ENCODE measurements around the gene FGF7. TPM values are rescaled to one million over a fixed set of nuclear protein-coding genes. Genes with fewer than 3 reads are reported as not detected.

Gene FGF7
- total and polyA plus RNA-seq, 4 donors: 0.13 to 0.62 (median 0.33) TPM; not detected in 1

GRCh38 chr15:49495993-49496753, 73.1 kb downstream of the FGF7 start:
- 81% methylated on average over 3 of the region's 3 CpGs for WGBS
- no peaks in the 10 kb centered on the region for H3K4me1 ChIP-seq (ENCODE audit: control insufficient read depth in 4 of 4, insufficient read depth in 4 of 4, low read length in 3 of 4)
- TF ChIP-seq HNF4A (conservative IDR thresholded peaks at IDR 0.05) (no peak), JUND (IDR thresholded peaks at IDR 0.05) (no peak), FOXA2 (IDR thresholded peaks at IDR 0.05) (no peak)
- H3K36me3 ChIP-seq (ENCODE audit: control insufficient read depth in 4 of 4, insufficient read depth in 3 of 4, low read depth in 1 of 4, low read length in 3 of 4): no peaks in the 10 kb centered on the region
- no peak overlapping the region for H3K27ac ChIP-seq (ENCODE audit: low read depth in 1 of 2, low read length in 2 of 2)
- H3K9me3 ChIP-seq (ENCODE audit: control insufficient read depth in 4 of 4, low read length in 3 of 4): no peaks in the 10 kb centered on the region
- H3K4me3 ChIP-seq (ENCODE audit: low read depth in 1 of 3, low read length in 3 of 3): no peak overlapping the region
- no peaks in the 10 kb centered on the region for H3K27me3 ChIP-seq (ENCODE audit: control insufficient read depth in 4 of 4, insufficient read depth in 4 of 4, low read length in 3 of 4)
- no peak overlapping the region for H3K9ac ChIP-seq (ENCODE audit: low read depth in 1 of 2, low read length in 2 of 2)
- no peak for DNase-seq (ENCODE audit: low spot score)

GRCh38 chr15:49501586-49501985, 78.5 kb downstream of the FGF7 start:
- Histone ChIP-seq H3K36me3 (ENCODE audit: control insufficient read depth in 4 of 4, insufficient read depth in 3 of 4, low read depth in 1 of 4, low read length in 3 of 4) (no peaks in the 10 kb centered on the region), H3K4me1 (ENCODE audit: control insufficient read depth in 4 of 4, insufficient read depth in 4 of 4, low read length in 3 of 4) (no peaks in the 10 kb centered on the region), H3K27me3 (ENCODE audit: control insufficient read depth in 4 of 4, insufficient read depth in 4 of 4, low read length in 3 of 4) (no peaks in the 10 kb centered on the region), H3K4me3 (ENCODE audit: low read depth in 1 of 3, low read length in 3 of 3) (no peak overlapping the region), H3K27ac (ENCODE audit: low read depth in 1 of 2, low read length in 2 of 2) (no peak overlapping the region), H3K9ac (ENCODE audit: low read depth in 1 of 2, low read length in 2 of 2) (no peak overlapping the region), H3K9me3 (ENCODE audit: control insufficient read depth in 4 of 4, low read length in 3 of 4) (no peaks in the 10 kb centered on the region)
- TF ChIP-seq MAX (IDR thresholded peaks at IDR 0.05) (no peak), HNF4G (IDR thresholded peaks at IDR 0.05) (no peak), FOXA1 (IDR thresholded peaks at IDR 0.05) (no peak)
- 87% methylated on average over 1 of the region's 1 CpG for WGBS
- no peak for DNase-seq (ENCODE audit: low spot score)

GRCh38 chr15:49506341-49506740, 83.3 kb downstream of the FGF7 start:
- 52% methylated on average over 1 of the region's 1 CpG for WGBS
- no peak overlapping the region for H3K4me3 ChIP-seq (ENCODE audit: low read depth in 1 of 3, low read length in 3 of 3)
- H3K36me3 ChIP-seq (ENCODE audit: control insufficient read depth in 4 of 4, insufficient read depth in 3 of 4, low read depth in 1 of 4, low read length in 3 of 4): no peaks in the 10 kb centered on the region
- H3K9ac ChIP-seq (ENCODE audit: low read depth in 1 of 2, low read length in 2 of 2): no peak overlapping the region
- no peak for TF ChIP-seq FOXA1 (IDR thresholded peaks at IDR 0.05)
- TF ChIP-seq CTCF (IDR thresholded peaks at IDR 0.05; ENCODE audit: low read depth, low read length, missing input control): no peak
- TF ChIP-seq NR2F2 (IDR thresholded peaks at IDR 0.05): no peak
- no peak for TF ChIP-seq HNF4G (IDR thresholded peaks at IDR 0.05)
- no peak for TF ChIP-seq JUND (IDR thresholded peaks at IDR 0.05)
- no peak for TF ChIP-seq RXRA (IDR thresholded peaks at IDR 0.05)
- no peak for TF ChIP-seq EGR1 (IDR thresholded peaks at IDR 0.05; ENCODE audit: low read depth in 2 of 2)
- TF ChIP-seq YY1 (IDR thresholded peaks at IDR 0.05): no peak
- no peak for TF ChIP-seq ZBTB33 (IDR thresholded peaks at IDR 0.05)
- TF ChIP-seq MAX (IDR thresholded peaks at IDR 0.05): no peak
- no peak for TF ChIP-seq TAF1 (conservative IDR thresholded peaks at IDR 0.05)
- no peak for TF ChIP-seq ATF3 (IDR thresholded peaks at IDR 0.05)
- no peak for TF ChIP-seq FOXA2 (IDR thresholded peaks at IDR 0.05)
- no peak for TF ChIP-seq REST (IDR thresholded peaks at IDR 0.05)
- no peak for TF ChIP-seq SP1 (IDR thresholded peaks at IDR 0.05)
- DNase-seq (ENCODE audit: low spot score): no peak
- no peaks in the 10 kb centered on the region for H3K9me3 ChIP-seq (ENCODE audit: control insufficient read depth in 4 of 4, low read length in 3 of 4)
- H3K4me1 ChIP-seq (ENCODE audit: control insufficient read depth in 4 of 4, insufficient read depth in 4 of 4, low read length in 3 of 4): no peaks in the 10 kb centered on the region
- H3K27ac ChIP-seq (ENCODE audit: low read depth in 1 of 2, low read length in 2 of 2): no peak overlapping the region
- no peaks in the 10 kb centered on the region for H3K27me3 ChIP-seq (ENCODE audit: control insufficient read depth in 4 of 4, insufficient read depth in 4 of 4, low read length in 3 of 4)
